ENCODE measurements around the gene UPF3A.

- TF ChIP-seq CTCF (IDR thresholded peaks at IDR 0.05; ENCODE audit: low read length), result no peak
- TF ChIP-seq EZH2 (IDR thresholded peaks at IDR 0.05; ENCODE audit: borderline replicate concordance, low read length), result no peak
These were observed 16.4 kb upstream of the UPF3A start for GRCh38 chr13:114264886-114265611.

Measured in OCI-LY1 (cell line).